Measurements from ENCODE around the gene TRAF1. TPM values are rescaled to one million over a fixed set of nuclear protein-coding genes. Genes with fewer than 3 reads are reported as not detected.

TRAF1 gene
- total RNA-seq, 1 experiment from 2014 or later = 1.4 TPM

DNA sequence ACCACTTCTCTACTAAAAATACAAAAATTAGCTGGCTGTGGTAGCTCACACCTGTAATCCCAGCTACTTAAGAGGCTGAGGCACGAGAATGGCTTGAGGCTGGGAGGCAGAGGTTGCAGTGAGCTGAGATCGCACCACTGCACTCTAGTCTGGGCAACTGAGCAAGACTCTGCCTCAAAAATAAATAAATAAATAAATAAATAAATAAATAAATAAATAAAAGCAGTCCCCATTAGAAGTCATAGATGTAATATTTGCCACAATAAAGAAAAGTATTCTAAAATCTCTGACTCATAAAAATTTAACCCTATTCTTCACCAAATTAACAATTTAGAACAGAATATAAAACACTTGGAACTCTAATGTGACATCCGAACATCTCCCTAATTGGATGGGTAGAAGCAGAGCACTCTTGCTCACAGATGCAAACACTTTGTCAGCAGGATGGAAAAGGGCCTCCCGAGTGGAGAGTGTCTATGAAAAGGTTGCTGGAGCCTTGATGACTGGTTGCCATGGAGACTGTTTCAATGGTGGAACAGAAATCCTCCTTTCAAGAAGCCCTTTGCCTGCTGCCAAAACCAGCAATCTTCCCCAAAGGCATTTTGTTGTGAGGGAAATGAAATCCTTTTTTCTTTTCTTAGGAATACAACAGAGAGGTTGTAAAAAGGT lies 38.9 kb upstream of the TRAF1 start:
- Histone ChIP-seq H3T11ph (ENCODE audit: low read length) (no peak overlapping the region), H3K4me2 (ENCODE audit: insufficient read depth, insufficient read length, low read length) (no peak overlapping the region), H4K8ac (replicated peaks; ENCODE audit: insufficient read length, low read depth, low read length) (no peak overlapping the region), H4K20me1 (ENCODE audit: control insufficient read depth, insufficient read depth, insufficient read length) (no peaks in the 10 kb centered on the region), H3K79me1 (ENCODE audit: insufficient read depth, low read depth, low read length, poor library complexity, severe bottlenecking) (no peaks in the 10 kb centered on the region), H2BK15ac (ENCODE audit: low read depth, low read length) (no peak overlapping the region), H4K91ac (ENCODE audit: insufficient read length, low read depth, low read length) (no peak overlapping the region), H2BK12ac (ENCODE audit: insufficient read length, low read depth, low read length) (no peak overlapping the region), H2AFZ (ENCODE audit: low read length) (no peak overlapping the region), H3K27ac (ENCODE audit: insufficient read length, low read depth, low read length) (no peak overlapping the region), H3K18ac (ENCODE audit: insufficient read length, low read depth, low read length) (no peak overlapping the region), H2AK5ac (ENCODE audit: insufficient read length, low read length) (no peak overlapping the region), H4K5ac (ENCODE audit: insufficient read length, low read depth, low read length) (no peak overlapping the region), H3K79me2 (ENCODE audit: insufficient read depth, low read length) (no peaks in the 10 kb centered on the region), H3K14ac (ENCODE audit: insufficient read depth, low read length) (no peak overlapping the region), H3K56ac (ENCODE audit: insufficient read length, low read depth, low read length) (no peak overlapping the region), H3K4ac (ENCODE audit: low read depth, low read length) (no peak overlapping the region), H3K23me2 (ENCODE audit: insufficient read length, low read depth, low read length, poor library complexity, severe bottlenecking) (no peaks in the 10 kb centered on the region), H3K23ac (ENCODE audit: insufficient read length, low read depth, low read length) (no peak overlapping the region), H3K27me3 (ENCODE audit: insufficient read depth, low read length) (no peaks in the 10 kb centered on the region), H2BK5ac (ENCODE audit: insufficient read length, low read length) (no peak overlapping the region), H2BK20ac (ENCODE audit: low read depth, low read length, poor library complexity, severe bottlenecking) (no peak overlapping the region), H3K9me3 (ENCODE audit: control insufficient read depth, low read depth, low read length) (no peaks in the 10 kb centered on the region), H2BK120ac (ENCODE audit: low read depth, low read length, poor library complexity, severe bottlenecking) (no peak overlapping the region), H3K9ac (ENCODE audit: extremely low read depth, insufficient read length, low read length) (no peak overlapping the region), H3K4me1 (ENCODE audit: insufficient read depth, low read length) (peaks cover 2% of the 10 kb centered on the region; the same call in 1 of the 2 replicates)
- peak; percentile 53 for DNase-seq
- H3K4me3 Mint-ChIP-seq = peak overlapping the region in 1 of 2 experiments; percentile 44; a peak in 1 of 5 replicates
- WGBS (ENCODE audit: extremely low coverage, insufficient read length, low lambda C conversion rate) = no CpG with 5 or more reads among the region's 4 CpGs
- TF ChIP-seq, protein P1, sequence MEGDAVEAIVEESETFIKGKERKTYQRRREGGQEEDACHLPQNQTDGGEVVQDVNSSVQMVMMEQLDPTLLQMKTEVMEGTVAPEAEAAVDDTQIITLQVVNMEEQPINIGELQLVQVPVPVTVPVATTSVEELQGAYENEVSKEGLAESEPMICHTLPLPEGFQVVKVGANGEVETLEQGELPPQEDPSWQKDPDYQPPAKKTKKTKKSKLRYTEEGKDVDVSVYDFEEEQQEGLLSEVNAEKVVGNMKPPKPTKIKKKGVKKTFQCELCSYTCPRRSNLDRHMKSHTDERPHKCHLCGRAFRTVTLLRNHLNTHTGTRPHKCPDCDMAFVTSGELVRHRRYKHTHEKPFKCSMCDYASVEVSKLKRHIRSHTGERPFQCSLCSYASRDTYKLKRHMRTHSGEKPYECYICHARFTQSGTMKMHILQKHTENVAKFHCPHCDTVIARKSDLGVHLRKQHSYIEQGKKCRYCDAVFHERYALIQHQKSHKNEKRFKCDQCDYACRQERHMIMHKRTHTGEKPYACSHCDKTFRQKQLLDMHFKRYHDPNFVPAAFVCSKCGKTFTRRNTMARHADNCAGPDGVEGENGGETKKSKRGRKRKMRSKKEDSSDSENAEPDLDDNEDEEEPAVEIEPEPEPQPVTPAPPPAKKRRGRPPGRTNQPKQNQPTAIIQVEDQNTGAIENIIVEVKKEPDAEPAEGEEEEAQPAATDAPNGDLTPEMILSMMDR (conservative IDR thresholded peaks at IDR 0.05) = no peak
- H3K27ac Mint-ChIP-seq = peak overlapping the region in 1 of 3 experiments; percentile 97; a peak in 2 of 7 replicates
- peaks cover 23 to 33% of the 10 kb centered on the region in 2 experiments for H3K4me1 Mint-ChIP-seq
- no peaks in the 10 kb centered on the region for H3K36me3 Mint-ChIP-seq (ENCODE audit: insufficient read depth in 1 of 3, low read depth in 3 of 3)
- no peaks in the 10 kb centered on the region for H3K27me3 Mint-ChIP-seq (ENCODE audit: low read depth)
- H3K9me3 Mint-ChIP-seq = no peaks in the 10 kb centered on the region
